ENCODE data around the gene C12orf57.
"Not testable (repeated sequence)": the region's sequence is repeated elsewhere in the genome, so short reads cannot be mapped to it uniquely, and the experiment has no call there.

The C12orf57 gene

DNA sequence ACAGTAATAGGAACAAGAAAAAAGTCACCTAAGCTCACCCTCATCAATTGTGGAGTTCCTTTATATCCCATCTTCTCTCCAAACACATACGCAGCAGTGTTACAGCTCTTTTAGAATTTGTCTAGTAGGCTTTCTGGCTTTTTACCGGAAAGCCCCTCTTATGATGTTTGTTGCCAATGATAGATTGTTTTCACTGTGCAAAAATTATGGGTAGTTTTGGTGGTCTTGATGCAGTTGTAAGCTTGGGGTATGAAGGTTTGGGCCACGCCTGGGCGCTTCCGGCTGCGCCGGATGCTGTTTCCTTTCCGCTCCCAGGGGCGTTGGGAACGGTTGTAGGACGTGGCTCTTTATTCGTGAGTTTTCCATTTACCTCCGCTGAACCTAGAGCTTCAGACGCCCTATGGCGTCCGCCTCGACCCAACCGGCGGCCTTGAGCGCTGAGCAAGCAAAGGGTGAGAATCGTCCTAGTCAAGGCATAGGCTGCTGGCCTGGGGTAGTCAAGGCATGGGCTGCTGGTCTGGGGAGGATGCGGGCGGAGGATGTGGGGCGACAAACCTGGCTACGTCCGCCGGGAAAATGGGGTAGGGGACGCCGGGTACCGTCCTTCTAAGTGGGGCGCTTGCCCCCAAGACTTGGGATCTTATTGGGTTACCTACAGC, at the start of gene C12orf57, which contains the start of gene RNU7-1:
C12orf57 (plus strand) TSS at position 301 of the 659 bp plus-strand sequence; CDS start at position 401, 100 bp downstream.
RNU7-1 (plus strand) TSS at position 95 of the 659 bp plus-strand sequence.
- DNase-seq = peak; percentile 88

GRCh38 chr12:6894321-6894720, 49.5 kb upstream of the C12orf57 start:
- no peak for DNase-seq

DNA sequence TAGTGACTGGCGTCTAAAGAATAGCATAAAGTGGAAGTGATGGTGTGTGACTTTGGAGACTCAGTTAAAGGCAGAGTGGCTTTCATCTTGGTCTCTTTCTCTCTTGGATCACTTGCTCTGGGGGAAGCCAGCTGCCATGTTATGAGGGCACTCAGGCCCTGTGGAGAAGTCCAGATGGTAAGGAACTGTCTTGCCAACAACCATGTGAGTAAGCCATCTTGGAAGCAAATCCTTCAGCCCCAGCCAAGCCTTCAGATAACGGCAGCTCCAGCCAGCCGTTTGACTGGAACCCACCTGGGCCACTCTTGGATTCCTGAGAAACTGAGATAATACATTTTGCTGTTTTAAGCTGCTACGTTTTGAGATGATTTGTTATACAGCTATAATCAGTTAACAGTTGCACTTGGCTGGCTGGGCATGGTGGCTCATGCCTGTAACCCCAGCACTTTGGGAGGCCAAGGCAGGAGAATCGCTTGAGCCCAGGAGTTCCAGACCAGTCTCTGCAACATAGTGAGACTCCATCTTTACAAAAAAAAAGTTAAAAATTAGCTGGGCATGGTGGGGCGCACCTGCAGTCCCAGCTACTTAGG, 46.9 kb upstream of the C12orf57 start:
- no peak for DNase-seq

DNA sequence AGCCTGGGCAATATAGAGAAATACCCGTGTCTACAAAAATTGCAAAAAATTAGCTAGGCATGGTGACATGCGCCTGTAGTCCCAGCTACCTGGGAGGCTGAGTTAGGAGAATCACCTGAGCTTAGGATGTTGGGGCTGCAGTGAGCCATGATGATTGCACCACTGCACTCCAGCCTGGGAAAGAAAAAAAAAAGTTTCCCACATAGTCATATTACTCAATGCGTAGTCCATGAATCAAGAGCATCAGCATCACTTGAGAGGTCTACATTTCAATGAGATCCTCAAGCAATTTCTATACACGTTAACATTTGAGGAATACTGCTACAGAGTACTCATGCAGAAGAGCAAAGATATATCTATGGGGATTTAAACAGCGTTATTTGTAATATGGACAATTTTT, 44.4 kb upstream of the C12orf57 start:
- no peak for DNase-seq

DNA sequence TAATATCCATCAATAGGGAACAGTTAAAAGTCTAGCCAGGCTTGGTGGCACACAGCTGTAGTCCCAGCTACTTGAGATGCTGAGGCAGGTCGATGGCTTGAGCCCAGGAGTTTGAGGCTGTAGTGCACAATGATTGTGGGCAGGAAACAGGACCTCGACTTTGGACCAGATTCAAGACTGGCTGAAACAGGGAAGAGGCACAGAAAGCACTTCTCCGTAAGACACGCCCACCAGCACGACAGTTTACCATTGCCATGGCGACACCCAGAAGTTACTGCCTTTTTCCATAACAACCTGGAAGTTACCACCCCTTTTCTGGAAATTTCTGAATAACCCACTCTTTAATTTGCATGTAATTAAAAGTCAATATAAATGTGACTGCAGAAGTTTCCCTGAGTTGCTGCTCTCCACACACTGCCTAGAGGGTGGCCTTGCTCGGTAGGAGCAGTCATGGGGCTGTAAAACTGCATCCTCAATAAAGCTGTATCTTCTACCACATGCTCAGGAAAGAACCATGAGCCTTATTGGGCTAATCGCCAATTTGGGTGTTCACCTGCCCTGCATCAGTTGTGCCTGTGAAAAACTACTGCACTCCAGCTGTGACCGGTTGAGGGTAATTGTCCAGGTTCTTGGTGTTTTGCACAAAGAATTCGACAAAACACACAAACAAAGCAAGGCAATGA, 43.8 kb upstream of the C12orf57 start:
- peak; percentile 34 for DNase-seq

GRCh38 chr12:6902448-6902847, 41.4 kb upstream of the C12orf57 start:
- no peak for DNase-seq

DNA sequence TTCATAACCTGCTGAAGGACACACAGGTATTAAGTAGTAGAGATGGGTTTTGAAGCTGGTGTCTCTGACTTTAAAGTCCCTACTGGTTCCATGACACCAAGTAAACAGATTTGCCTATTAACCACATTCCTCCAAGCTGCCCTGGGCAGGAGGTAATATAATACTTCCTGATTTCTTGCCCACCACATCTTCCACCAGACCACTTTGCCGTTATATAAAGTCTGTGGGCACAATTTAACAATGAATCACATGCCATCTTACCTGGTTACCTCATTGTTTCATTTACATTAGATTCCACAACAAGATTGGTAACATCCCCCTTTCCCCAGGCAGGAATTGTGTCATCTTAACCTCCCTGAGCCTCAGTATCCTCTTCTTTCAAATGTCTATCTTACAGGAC, 40.1 kb upstream of the C12orf57 start:
- no peak for DNase-seq

DNA sequence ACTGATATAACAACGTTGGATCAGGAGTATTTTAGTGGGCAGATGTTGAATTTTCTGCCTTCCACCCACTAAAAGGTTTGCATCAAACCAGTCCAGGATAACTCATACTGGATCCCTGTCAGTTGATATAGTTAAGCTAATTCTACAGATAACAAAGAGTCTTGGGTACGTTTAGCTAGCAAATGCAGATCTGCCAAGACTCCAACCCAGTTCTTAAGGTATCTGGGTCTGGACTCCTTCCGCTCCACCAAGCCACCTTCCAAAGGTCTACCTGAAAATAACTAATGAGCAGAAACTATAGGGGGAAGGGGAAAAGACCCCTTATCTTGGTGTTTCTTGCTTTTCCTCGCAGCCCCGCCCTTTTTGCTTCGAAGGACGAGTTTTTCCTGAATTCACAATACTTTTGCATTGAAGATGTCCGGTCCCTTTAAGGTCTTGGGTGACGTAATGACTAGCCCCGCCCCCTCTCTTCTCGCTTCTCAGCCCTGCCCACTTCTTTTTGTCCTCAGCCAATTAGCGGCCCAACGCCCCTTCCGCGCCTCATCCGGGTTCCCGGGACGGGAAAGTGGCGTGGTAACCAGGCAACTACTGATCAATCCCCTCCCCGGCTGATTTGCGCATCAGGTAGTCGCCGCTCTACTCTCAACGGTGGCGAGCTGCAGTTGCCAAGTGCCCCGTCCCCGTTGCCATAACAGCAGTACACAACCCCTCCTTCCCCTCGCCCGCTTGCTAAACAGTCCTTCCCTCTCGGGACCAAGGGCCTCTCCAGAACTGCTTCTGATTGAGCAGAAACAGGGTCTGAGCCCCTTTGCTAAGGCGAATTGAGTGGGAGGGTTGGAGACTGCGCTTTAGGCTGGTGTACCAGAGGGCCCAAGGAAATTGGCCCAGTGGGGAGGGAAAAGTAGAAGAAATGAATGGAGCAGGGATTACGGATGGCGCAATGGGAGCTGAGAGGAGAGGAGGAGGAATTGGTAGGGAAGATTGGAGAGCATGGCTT, 39.2 kb upstream of the C12orf57 start, which contains the start of gene LRRC23:
LRRC23 (plus strand) TSS at position 543 of the 997 bp plus-strand sequence. CDS start 812 bp downstream, outside the sequence.
- peak; percentile 99 for DNase-seq

DNA sequence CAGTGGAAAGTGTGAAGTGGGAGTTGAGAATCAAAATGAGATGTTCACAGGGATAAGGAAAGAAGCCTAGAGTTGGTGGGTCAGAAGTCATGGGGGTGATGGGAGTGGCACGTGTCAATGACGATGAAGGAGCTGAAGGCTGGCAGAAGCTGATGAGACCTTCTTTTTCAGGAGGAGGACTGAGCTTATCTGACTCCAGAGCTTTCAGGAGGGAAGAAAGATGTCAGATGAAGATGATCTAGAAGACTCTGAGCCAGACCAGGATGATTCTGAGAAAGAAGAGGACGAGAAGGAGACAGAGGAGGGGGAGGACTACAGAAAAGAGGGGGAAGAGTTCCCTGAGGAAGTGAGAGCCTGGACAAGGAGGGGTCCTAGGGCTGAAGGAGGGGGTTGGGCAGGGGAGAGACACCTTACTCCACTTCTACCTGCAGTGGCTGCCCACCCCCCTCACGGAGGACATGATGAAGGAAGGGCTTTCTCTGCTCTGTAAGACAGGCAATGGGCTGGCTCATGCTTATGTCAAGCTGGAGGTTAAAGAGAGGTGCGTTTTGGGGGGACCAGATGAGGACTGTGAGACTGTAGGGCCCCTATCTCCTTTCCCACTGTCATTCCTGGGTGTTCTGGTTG, 38.3 kb upstream of the C12orf57 start:
- DNase-seq = no peak

GRCh38 chr12:6908141-6908540, 35.7 kb upstream of the C12orf57 start:
- DNase-seq = not testable (repeated sequence)

- no peak for DNase-seq
These were observed 34.2 kb upstream of the C12orf57 start for GRCh38 chr12:6909421-6910145.

- DNase-seq = no peak
These were observed 31.5 kb upstream of the C12orf57 start for GRCh38 chr12:6912164-6912935.

- DNase-seq = peak; percentile 89
These were observed 29.4 kb upstream of the C12orf57 start, which contains the start of gene ENO2 for GRCh38 chr12:6914246-6914946. Gene ENO2 (plus strand): TSS chr12:6914580. CDS start chr12:6915833, 1,253 bp downstream.

DNA sequence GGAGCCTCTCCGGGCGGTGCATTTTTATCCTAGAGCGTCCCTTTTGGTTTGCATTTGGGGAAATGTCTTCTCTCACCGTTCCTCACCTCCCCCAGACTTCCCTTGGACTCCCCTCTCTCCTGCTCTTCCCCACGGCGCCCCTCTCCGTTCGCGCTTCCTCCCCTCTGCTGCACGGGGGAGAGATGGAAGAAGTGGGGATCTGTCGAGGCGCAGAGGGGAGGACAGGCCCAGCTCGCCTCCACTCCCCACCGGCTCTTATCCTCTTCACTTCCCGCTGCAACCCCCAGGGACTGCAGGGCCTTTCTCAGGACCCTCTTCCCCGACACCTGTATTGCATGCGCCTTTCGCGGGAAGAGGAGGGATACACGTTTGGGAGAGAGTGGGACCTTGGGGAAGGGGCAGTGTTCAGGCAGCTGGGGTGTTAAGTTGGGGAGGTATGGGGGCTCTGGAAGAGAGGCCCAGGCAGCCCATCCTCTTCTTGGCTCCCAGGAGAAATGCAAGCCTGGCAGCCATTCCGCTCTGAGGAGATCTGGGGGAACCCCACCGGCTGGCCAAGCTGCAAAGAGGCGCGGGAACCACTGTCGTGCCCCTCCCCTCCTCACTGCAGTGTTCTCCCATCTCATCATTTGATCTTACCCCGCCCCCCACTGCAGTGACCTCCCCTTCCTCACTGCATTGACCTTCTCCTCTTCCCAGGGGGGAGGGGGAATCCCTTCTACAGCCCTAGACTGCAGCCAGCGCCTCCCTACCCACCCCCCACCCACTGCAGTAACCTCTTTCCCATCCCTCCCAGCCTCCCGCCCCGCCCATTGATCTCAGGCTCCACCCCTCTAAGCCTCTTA, 28.7 kb upstream of the C12orf57 start:
- DNase-seq = peak; percentile 28

DNA sequence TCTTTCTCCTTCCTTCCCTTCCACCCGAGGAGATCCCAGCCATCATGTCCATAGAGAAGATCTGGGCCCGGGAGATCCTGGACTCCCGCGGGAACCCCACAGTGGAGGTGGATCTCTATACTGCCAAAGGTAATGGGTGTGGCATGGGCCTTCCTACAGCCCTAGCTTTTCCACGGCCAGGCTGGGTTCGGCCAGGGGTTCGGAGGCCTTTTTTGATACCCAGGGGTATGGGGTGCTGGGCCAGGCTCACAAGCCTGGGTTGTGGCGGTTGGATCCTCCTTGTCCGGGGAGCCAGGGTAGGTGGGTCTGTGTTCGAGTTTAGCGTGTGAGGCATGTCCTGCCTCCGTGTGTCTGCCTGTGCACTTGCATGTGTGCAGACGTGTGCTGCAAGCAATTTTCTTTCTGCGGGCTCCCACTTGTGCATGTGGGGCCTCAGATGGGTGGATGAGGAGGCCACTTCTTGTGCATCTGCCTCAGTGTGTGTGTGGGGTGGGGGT, 28.0 kb upstream of the C12orf57 start:
- DNase-seq = no peak

GRCh38 chr12:6916426-6917200, 27.2 kb upstream of the C12orf57 start:
- DNase-seq = no peak

- DNase-seq = no peak
These were observed 26.2 kb upstream of the C12orf57 start for GRCh38 chr12:6917491-6918231.

Measured in CD4-positive, alpha-beta T cell treated with Interleukin-12 subunit alpha and Interleukin-12 subunit beta, for 1 hour (primary cell).